Neutrophil (primary cell): ENCODE data around the gene CLPSL2.

Experiments used
- H3K27ac ChIP-seq: fragments of 200-600 bp; sonication (generic); 2 replicates; pipeline ENCODE4 v1.5.1; 2016; ENCODE audit warnings: mild to moderate bottlenecking, moderate library complexity
- H3K27me3 ChIP-seq: fragments of 200-600 bp; sonication (generic); 2 replicates; pipeline ENCODE4 v1.6.0; 2016; ENCODE audit warnings: mild to moderate bottlenecking
- H3K36me3 ChIP-seq: fragments of 200-600 bp; sonication (generic); 2 replicates; pipeline ENCODE4 v1.5.1; 2017
- H3K4me1 ChIP-seq, 2 experiments: fragments of 200-600 bp in 1 of 2; sonication (generic) in 1 of 2; 1 replicate in 1 of 2; 2 replicates in 1 of 2; pipeline versions ENCODE4 v1.5.1 to v1.6.1; 2013 to 2016; ENCODE audit warnings: low read depth in 1 of 2, low read length in 1 of 2, mild to moderate bottlenecking in 1 of 2, moderate library complexity in 1 of 2; ENCODE audit not compliant: control insufficient read depth in 1 of 2, insufficient read depth in 1 of 2
- H3K4me3 ChIP-seq, 2 experiments: fragments of 200-600 bp in 1 of 2; sonication (generic) in 1 of 2; 1 replicate in 1 of 2; 2 replicates in 1 of 2; pipeline ENCODE4 v1.5.1; 2013 to 2016; ENCODE audit warnings: low read depth in 1 of 2, low read length in 1 of 2, mild to moderate bottlenecking in 1 of 2, moderate library complexity in 1 of 2
- H3K9me3 ChIP-seq: fragments of 200-600 bp; sonication (generic); 2 replicates; pipeline ENCODE4 v1.5.1; 2016
- TF ChIP-seq, protein P1 (sequence below): fragments of 200-600 bp; sonication (generic); IDR thresholded peaks from 2 replicates; pipeline ENCODE4 v1.5.1; 2016; ENCODE audit warnings: antibody characterized with exemption

CLPSL2 gene

DNA sequence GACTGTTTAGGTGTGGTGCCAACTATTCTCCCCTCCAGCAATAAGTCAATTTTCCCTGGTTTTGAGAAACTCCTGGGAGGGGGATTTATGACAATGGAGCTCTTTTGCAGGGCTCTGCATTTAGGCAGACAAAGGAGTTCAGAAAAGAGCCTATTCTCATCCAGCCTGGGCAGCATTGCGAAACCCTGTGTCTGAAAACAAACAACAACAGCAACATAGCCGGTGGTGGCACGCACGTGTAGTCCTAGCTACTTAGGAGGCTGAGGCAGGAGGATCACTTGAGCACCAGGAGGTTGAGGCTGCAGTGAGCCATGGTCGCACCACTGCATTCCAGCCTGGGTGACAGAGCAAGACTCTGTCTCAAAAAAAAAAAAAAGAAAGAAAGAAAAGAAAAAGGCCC is 14.3 kb downstream of the CLPSL2 start:
- H3K27ac ChIP-seq = no peak overlapping the region
- H3K36me3 ChIP-seq = no peaks in the 10 kb centered on the region
- no peaks in the 10 kb centered on the region for H3K9me3 ChIP-seq
- H3K4me1 ChIP-seq = no peaks in the 10 kb centered on the region
- TF ChIP-seq, protein P1, sequence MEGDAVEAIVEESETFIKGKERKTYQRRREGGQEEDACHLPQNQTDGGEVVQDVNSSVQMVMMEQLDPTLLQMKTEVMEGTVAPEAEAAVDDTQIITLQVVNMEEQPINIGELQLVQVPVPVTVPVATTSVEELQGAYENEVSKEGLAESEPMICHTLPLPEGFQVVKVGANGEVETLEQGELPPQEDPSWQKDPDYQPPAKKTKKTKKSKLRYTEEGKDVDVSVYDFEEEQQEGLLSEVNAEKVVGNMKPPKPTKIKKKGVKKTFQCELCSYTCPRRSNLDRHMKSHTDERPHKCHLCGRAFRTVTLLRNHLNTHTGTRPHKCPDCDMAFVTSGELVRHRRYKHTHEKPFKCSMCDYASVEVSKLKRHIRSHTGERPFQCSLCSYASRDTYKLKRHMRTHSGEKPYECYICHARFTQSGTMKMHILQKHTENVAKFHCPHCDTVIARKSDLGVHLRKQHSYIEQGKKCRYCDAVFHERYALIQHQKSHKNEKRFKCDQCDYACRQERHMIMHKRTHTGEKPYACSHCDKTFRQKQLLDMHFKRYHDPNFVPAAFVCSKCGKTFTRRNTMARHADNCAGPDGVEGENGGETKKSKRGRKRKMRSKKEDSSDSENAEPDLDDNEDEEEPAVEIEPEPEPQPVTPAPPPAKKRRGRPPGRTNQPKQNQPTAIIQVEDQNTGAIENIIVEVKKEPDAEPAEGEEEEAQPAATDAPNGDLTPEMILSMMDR = no peak
- peaks cover 44% of the 10 kb centered on the region for H3K27me3 ChIP-seq
- no peak overlapping the region for H3K4me3 ChIP-seq

DNA sequence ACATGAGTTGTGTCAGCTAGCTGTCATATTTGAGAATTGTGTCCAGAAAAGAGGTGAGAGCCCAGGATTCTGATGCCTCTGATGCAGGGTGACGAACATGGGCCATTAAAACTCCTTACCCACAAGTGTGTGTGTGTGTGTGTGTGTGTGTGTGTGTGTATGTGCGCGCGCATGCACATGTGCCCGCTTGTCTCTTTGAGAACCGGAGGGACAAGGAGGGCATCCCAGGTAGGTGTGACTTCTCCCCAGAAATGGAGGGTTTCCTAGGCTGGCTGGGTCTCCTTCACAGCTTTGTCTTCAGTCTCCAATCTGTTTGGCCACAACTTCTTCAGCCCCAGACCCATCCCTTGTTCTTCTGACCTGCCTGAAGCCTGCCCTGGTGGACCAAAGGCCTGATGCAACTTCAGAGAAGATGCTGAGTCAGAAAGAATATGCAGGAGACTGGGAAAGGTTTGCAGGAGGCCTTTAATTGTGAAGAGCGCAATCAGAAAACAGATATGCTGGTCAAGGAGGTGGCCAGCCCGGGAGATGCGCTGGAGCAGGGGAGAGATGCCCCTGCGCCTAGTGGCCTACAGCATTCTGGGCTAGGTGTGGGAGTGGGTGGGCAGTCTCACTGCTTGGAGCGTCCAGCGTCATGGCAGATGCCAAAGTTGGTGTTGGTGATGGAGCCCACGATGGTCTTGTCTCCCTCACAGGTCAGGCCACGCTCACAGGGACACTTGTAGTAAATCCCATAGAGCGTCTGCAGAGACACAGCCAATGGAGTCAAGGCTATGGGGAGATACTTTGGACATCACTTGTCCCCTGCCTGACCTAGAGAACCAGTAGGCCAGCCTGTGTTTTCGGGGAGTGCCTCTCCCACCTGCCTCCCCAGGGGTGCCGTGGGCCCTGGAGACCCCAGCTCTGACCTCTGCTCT is 18.4 kb downstream of the CLPSL2 start:
- no peaks in the 10 kb centered on the region for H3K4me1 ChIP-seq
- no peaks in the 10 kb centered on the region for H3K36me3 ChIP-seq
- TF ChIP-seq, protein P1 = no peak
- H3K9me3 ChIP-seq = no peaks in the 10 kb centered on the region
- H3K27me3 ChIP-seq = peaks cover 3% of the 10 kb centered on the region
- no peak overlapping the region for H3K4me3 ChIP-seq
- H3K27ac ChIP-seq = no peak overlapping the region

DNA sequence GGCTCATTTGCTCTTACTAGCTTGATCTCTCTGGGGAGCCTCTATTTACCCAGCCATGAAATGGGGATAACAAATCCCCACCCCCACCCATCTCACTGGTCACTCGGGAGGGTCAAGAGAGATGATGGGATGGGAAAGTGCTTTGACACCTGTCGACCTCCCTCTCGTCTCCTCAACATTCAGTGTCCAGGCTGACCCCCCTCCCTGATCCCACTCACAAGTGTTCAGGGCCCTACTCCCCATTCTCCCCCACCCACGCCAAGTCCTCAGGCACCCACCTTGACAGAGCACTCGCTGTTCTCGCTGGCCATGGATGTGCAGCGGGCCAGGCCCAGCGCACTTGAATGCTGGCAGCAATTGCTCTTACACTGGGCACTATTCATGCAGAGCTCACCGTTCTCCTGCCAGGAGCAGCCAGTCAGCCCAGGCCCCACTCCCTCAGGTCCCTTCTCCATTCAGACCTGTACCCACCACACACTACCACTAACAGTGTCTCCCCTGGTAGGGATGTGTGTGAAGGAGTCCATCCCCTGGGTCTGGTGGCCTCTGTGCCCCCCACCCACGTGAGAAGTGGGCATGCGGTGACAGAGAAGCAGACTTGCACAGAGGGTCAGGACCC is 19.2 kb downstream of the CLPSL2 start:
- H3K4me1 ChIP-seq = no peaks in the 10 kb centered on the region
- H3K36me3 ChIP-seq = no peaks in the 10 kb centered on the region
- no peaks in the 10 kb centered on the region for H3K9me3 ChIP-seq
- H3K4me3 ChIP-seq = no peak overlapping the region
- H3K27ac ChIP-seq = no peak overlapping the region
- TF ChIP-seq, protein P1 = no peak
- no peaks in the 10 kb centered on the region for H3K27me3 ChIP-seq

DNA sequence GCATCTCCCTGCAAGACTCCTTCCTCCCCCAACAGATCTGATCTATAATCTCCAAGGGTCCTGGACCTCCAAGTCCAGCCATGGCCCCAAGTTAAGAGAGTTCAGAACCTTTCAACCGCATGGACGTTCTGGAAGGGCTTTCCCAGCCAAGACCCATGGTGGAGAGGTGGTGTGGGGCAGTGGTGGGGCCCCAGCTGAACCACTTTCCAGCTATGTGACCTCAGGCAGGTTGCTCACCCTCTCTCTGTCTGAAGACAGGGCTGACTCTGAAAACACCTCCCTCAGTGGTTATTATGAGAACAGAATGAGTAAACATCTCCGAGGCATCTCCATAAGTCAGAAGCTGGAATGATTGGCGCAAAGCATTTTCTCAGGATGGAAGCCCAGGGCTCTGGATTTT is 19.8 kb downstream of the CLPSL2 start:
- no peaks in the 10 kb centered on the region for H3K9me3 ChIP-seq
- no peaks in the 10 kb centered on the region for H3K27me3 ChIP-seq
- TF ChIP-seq, protein P1 = no peak
- H3K4me1 ChIP-seq = no peaks in the 10 kb centered on the region
- H3K36me3 ChIP-seq = no peaks in the 10 kb centered on the region
- H3K4me3 ChIP-seq = no peak overlapping the region
- H3K27ac ChIP-seq = no peak overlapping the region

DNA sequence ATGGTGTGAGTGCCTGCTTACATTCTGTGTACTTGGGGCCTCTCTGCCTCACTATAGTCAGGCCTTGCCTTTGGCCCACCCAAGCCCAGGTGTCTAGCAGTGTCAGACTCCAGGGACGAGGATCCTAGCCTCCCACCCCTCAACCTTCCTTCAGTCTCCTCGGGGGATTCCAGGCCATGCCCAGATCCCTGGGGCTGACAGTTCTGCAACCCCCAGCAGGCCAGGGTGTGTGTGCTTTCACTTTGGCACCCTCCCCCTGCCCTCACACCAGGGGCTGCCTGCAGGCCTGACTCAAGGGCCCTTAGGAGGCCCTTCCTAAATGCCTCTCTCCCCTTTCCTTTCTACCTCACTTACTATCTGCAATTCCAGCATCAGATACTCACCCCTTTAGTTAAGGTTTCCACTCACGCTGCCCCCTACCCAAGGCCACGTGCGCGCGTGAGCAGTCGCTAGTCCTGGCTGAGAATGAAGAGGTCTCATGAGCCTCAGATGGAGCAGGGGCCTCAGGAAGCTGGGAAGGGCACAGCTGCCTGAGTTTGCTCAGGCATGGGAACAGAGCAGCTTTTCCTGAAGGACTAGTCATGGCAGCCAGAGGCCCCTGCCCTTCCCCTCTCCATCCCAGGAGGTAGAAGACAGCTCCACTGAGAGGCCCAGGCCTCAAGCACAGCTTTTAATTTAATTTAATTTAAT is 21.6 kb downstream of the CLPSL2 start:
- Histone ChIP-seq H3K4me1 (no peaks in the 10 kb centered on the region), H3K4me3 (no peak overlapping the region), H3K36me3 (no peaks in the 10 kb centered on the region), H3K27ac (no peak overlapping the region), H3K27me3 (no peaks in the 10 kb centered on the region), H3K9me3 (no peaks in the 10 kb centered on the region)
- TF ChIP-seq, protein P1 = no peak
